ENCODE measurements around the gene PAX1.

GRCh38 chr20:21656308-21657067 is 49.0 kb upstream of the PAX1 start:
- TF ChIP-seq CTCF (conservative IDR thresholded peaks at IDR 0.05; ENCODE audit: low read depth, low read length): no peak
- no peak for TF ChIP-seq EZH2 (IDR thresholded peaks at IDR 0.05; ENCODE audit: borderline replicate concordance, low read depth, low read length, poor library complexity, severe bottlenecking)

Data from A673 (cell line).